HL-60 (cell line): Measurements from ENCODE around the gene SLC52A3.

Source experiments
- CTCF ChIP-seq: IDR thresholded peaks from one replicate; pipeline ENCODE4 v1.5.1; 2011; ENCODE audit warnings: low read length, control low read depth, inconsistent platforms; ENCODE audit not compliant: insufficient read depth
- POLR2AphosphoS5 ChIP-seq: IDR thresholded peaks from 2 replicates; pipeline ENCODE4 v1.6.1; 2012; ENCODE audit warnings: low read depth

- no peak for TF ChIP-seq POLR2AphosphoS5
- no peak for TF ChIP-seq CTCF
These were observed 56.7 kb downstream of the SLC52A3 start for GRCh38 chr20:711576-711975.
